B cell (primary cell): ENCODE results near the gene FSD1. TPM values are rescaled to one million over a fixed set of nuclear protein-coding genes. Genes with fewer than 3 reads are reported as not detected.

Source experiments
- ATAC-seq: fragments of 200-7000 bp; cut with Tn5 transposase; one replicate; pipeline ENCODE4 v1.10.0; 2021; ENCODE audit warnings: low read depth, mild to moderate bottlenecking, moderate number of reproducible peaks, moderate library complexity
- CTCF ChIA-PET: fragments of 350-600 bp; sonication (Branson Sonifier 250); formaldehyde crosslinking; loops from one replicate; lab custom pipeline; 2021; ENCODE audit warnings: antibody characterized with exemption, inconsistent platforms; lab: Charles Lee
- POLR2A ChIA-PET: fragments of 350-600 bp; sonication (Branson Sonifier 250); formaldehyde crosslinking; loops from one replicate; lab custom pipeline; 2021; ENCODE audit warnings: antibody characterized with exemption; lab: Charles Lee
- DNase-seq: peaks from one replicate; pipeline ENCODE4 v3.0.0; 2013
- H2AFZ ChIP-seq: 2 replicates; pipeline ENCODE4 v1.6.1; 2012; ENCODE audit warnings: mild to moderate bottlenecking, low read depth, low read length; ENCODE audit not compliant: insufficient read depth, poor library complexity, severe bottlenecking
- H3K27ac ChIP-seq, 2 donors: 1 replicate in 1 of 2; 2 replicates in 1 of 2; pipeline ENCODE4 v1.5.1; 2012 to 2013; ENCODE audit warnings: low read length in 2 of 2, mild to moderate bottlenecking in 2 of 2, moderate library complexity in 1 of 2
- H3K27me3 ChIP-seq, 4 experiments: fragments of 200-600 bp in 1 of 4; sonication (generic) in 1 of 4; replicated peaks in 1 of 4; 1 replicate in 2 of 4; 2 replicates in 2 of 4; pipeline versions ENCODE4 v1.6.1 to v1.7.0; 2013 to 2016; ENCODE audit warnings: low read length in 3 of 4, mild to moderate bottlenecking in 2 of 4, mixed read lengths in 1 of 4, moderate library complexity in 1 of 4; ENCODE audit not compliant: insufficient read depth in 4 of 4, control insufficient read depth in 3 of 4; ENCODE audit errors: control extremely low read depth in 1 of 4
- H3K36me3 ChIP-seq, 2 experiments: replicated peaks in 1 of 2; 1 replicate in 1 of 2; 2 replicates in 1 of 2; pipeline versions ENCODE4 v1.6.1 to v1.7.1; 2013; ENCODE audit warnings: low read length in 1 of 2; ENCODE audit not compliant: insufficient read depth in 2 of 2, control insufficient read depth in 1 of 2; ENCODE audit errors: control extremely low read depth in 1 of 2, extremely low read depth in 1 of 2
- H3K4me1 ChIP-seq, 2 donors: fragments of 200-600 bp in 1 of 2; sonication (generic) in 1 of 2; 1 replicate in 1 of 2; 2 replicates in 1 of 2; pipeline versions ENCODE4 v1.5.1 to v1.6.1; 2013 to 2017; ENCODE audit warnings: low read length in 2 of 2; ENCODE audit not compliant: control insufficient read depth in 2 of 2, insufficient read depth in 2 of 2
- H3K4me2 ChIP-seq: replicated peaks from 2 replicates; pipeline ENCODE3; 2012; ENCODE audit warnings: mild to moderate bottlenecking, low read depth, low read length; ENCODE audit not compliant: poor library complexity, severe bottlenecking
- H3K4me3 ChIP-seq, 5 experiments: fragments of 200-600 bp in 1 of 5; sonication (generic) in 1 of 5; 1 replicate in 3 of 5; 2 replicates in 2 of 5; pipeline versions ENCODE4 v1.5.1 to v1.7.0; 2011 to 2016; ENCODE audit warnings: low read length in 4 of 5, mild to moderate bottlenecking in 4 of 5, low read depth in 2 of 5, control low read depth in 1 of 5, moderate library complexity in 1 of 5; ENCODE audit not compliant: insufficient read depth in 1 of 5; ENCODE audit errors: control extremely low read depth in 1 of 5, extremely low read depth in 1 of 5
- H3K79me2 ChIP-seq: fragments of 200-600 bp; sonication (generic); one replicate; pipeline ENCODE4 v1.6.0; 2016; ENCODE audit warnings: low read length; ENCODE audit not compliant: control insufficient read depth, insufficient read depth
- H3K9ac ChIP-seq: fragments of 200-600 bp; sonication (generic); 2 replicates; pipeline ENCODE4 v1.6.1; 2017; ENCODE audit warnings: mild to moderate bottlenecking, low read length, moderate library complexity
- H3K9me3 ChIP-seq, 3 donors: one replicate each; pipeline versions ENCODE4 v1.6.1 to v1.7.1; 2013; ENCODE audit warnings: low read length in 2 of 3; ENCODE audit not compliant: control insufficient read depth in 2 of 3, insufficient read depth in 1 of 3; ENCODE audit errors: control extremely low read depth in 1 of 3
- H4K20me1 ChIP-seq: 2 replicates; pipeline ENCODE4 v1.6.0; 2012; ENCODE audit warnings: mild to moderate bottlenecking, low read length; ENCODE audit not compliant: insufficient read depth, control insufficient read depth, poor library complexity, severe bottlenecking
- H3K27ac Mint-ChIP-seq: one replicate; pipeline ENCODE4 v1.8.0; 2021; ENCODE audit warnings: mixed read lengths
- H3K27me3 Mint-ChIP-seq: one replicate; pipeline ENCODE4 v1.8.0; 2021; ENCODE audit warnings: mixed read lengths
- H3K4me1 Mint-ChIP-seq: one replicate; pipeline ENCODE4 v1.8.0; 2021; ENCODE audit warnings: mixed read lengths
- H3K4me3 Mint-ChIP-seq: one replicate; pipeline ENCODE4 v1.8.0; 2021; ENCODE audit warnings: mixed read lengths
- H3K9me3 Mint-ChIP-seq: one replicate; pipeline ENCODE4 v1.8.0; 2022; ENCODE audit warnings: mixed read lengths; ENCODE audit not compliant: insufficient read depth
- CTCF ChIP-seq: fragments of 200-600 bp; IDR thresholded peaks from one replicate; pipeline ENCODE4 v1.8.0; 2022; ENCODE audit warnings: antibody characterized with exemption, mild to moderate bottlenecking
- EZH2 ChIP-seq: IDR thresholded peaks from 2 replicates; pipeline ENCODE4 v1.6.1; 2012; ENCODE audit warnings: borderline replicate concordance, low read depth, mild to moderate bottlenecking, moderate library complexity, low read length; ENCODE audit not compliant: insufficient read depth, poor library complexity, severe bottlenecking
- WGBS: methylation state at CpG from one replicate; pipeline ENCODE4 v1.1.5; 2013; ENCODE audit warnings: missing lambda C conversion rate; ENCODE audit not compliant: insufficient coverage; 5-methylcytosine and 5-hydroxymethylcytosine counted together
- intact Hi-C: fragments of 100-400 bp; cut with micrococcal nuclease; formaldehyde crosslinking; loops from one replicate; pipeline ENCODE4 v1.10.0; 2022
- polyA plus RNA-seq: library from polyadenylated mRNA; depleted of rRNA; stranded (reverse); fragments of >200 nt; gene quantifications from 2 replicates; pipeline ENCODE4 v1.2.3, GENCODE V29; 2012
- total RNA-seq, 2 donors: library from RNA; stranded (reverse); fragments of 120-200 nt in 1 of 2; gene quantifications; 1 replicate in 1 of 2; 2 replicates in 1 of 2; pipeline versions ENCODE4 v1.2.3 to v1.2.4, GENCODE V29; 2013 to 2022

FSD1 gene
- total and polyA plus RNA-seq, 2 donors (not counting 1 experiment from before 2014, with no cell fraction given): 2.7 to 2.8 TPM

GRCh38 chr19:4327252-4327876 is 23.0 kb downstream of the FSD1 start:
- Histone ChIP-seq H3K9ac (peak overlapping the region; percentile 32), H3K4me2 (peak overlapping the region; percentile 74), H3K79me2 (no peaks in the 10 kb centered on the region), H3K4me3 (peak overlapping the region in 4 of 5 experiments; percentile 35 to 42 (median 38)), H3K27me3 (peaks cover 0 to 11% (median 0%) of the 10 kb centered on the region in 4 experiments), H3K27ac (no peak overlapping the region), H3K9me3 (peaks cover 0 to 37% (median 0%) of the 10 kb centered on the region in 3 donors), H3K36me3 (no peaks in the 10 kb centered on the region), H4K20me1 (no peaks in the 10 kb centered on the region), H3K4me1 (peaks cover 18 to 31% of the 10 kb centered on the region in 2 donors), H2AFZ (peak overlapping the region; percentile 69)
- ATAC-seq (no peak), DNase-seq (peak; percentile 65)
- TF ChIP-seq CTCF (no peak), EZH2 (no peak)
- Mint-ChIP-seq H3K4me3 (peak overlapping the region; percentile 76), H3K9me3 (no peaks in the 10 kb centered on the region), H3K4me1 (peaks cover 28% of the 10 kb centered on the region), H3K27ac (no peak overlapping the region), H3K27me3 (no peaks in the 10 kb centered on the region)
- POLR2A ChIA-PET: interaction anchor here (1.0 kb wide), 1 partner anchor 15 kb away, joined by 4 read pairs; the partner anchor contains the start of gene MPND
- WGBS: 6% methylated on average over 28 of the region's 30 CpGs
- CTCF ChIA-PET: interaction anchor here (0.8 kb wide), 1 partner anchor 16 kb away, joined by 3 read pairs; the partner anchor contains the start of gene MPND
- intact Hi-C loops: loop anchor here (5.0 kb wide), 1 partner anchor 145 kb away; the partner anchor contains the start of gene HDGFL2

- 17% methylated on average over 13 of the region's 13 CpGs for WGBS
- DNase-seq: no peak
- H4K20me1 ChIP-seq: no peaks in the 10 kb centered on the region
- ChIA-PET POLR2A (interaction anchor here (0.6 to 1.0 kb wide), 2 partner anchors 15 to 1939 kb away, joined by 3 to 4 read pairs; partner anchors contain the start of gene MPND), CTCF (interaction anchor here (0.8 kb wide), 1 partner anchor 15 kb away, joined by 3 read pairs; the partner anchor contains the start of gene MPND)
- intact Hi-C loops: loop anchor here (1.0 to 5.0 kb wide), 3 partner anchors 14 to 144 kb away; partner anchors contain the start of genes HDGFL2 and SH3GL1
- no peak overlapping the region for H3K27ac ChIP-seq
- peak overlapping the region; percentile 32 for H3K9ac ChIP-seq
- peak overlapping the region in 4 of 5 experiments; percentile 35 to 42 (median 38) for H3K4me3 ChIP-seq
- peak overlapping the region; percentile 74 for H3K4me2 ChIP-seq
- H3K4me1 Mint-ChIP-seq: peaks cover 28% of the 10 kb centered on the region
- no peaks in the 10 kb centered on the region for H3K36me3 ChIP-seq
- no peak for ATAC-seq
- TF ChIP-seq EZH2 (no peak), CTCF (no peak)
- H3K4me3 Mint-ChIP-seq: peak overlapping the region; percentile 76
- H3K9me3 Mint-ChIP-seq: no peaks in the 10 kb centered on the region
- H2AFZ ChIP-seq: peak overlapping the region; percentile 69
- H3K27me3 Mint-ChIP-seq: no peaks in the 10 kb centered on the region
- peaks cover 0 to 32% (median 0%) of the 10 kb centered on the region in 3 donors for H3K9me3 ChIP-seq
- H3K79me2 ChIP-seq: no peaks in the 10 kb centered on the region
- H3K27ac Mint-ChIP-seq: no peak overlapping the region
- H3K27me3 ChIP-seq: peaks cover 0 to 11% (median 0%) of the 10 kb centered on the region in 4 experiments
- peaks cover 18 to 31% of the 10 kb centered on the region in 2 donors for H3K4me1 ChIP-seq
These were observed 23.5 kb downstream of the FSD1 start for GRCh38 chr19:4327877-4328242.
